GM19351 (cell line): ENCODE data around the gene TOP1.
A peak's percentile ranks its signal among the peaks of the same experiment; 100 is the strongest.

Source experiments
- ATAC-seq: cut with Tn5 transposase; IDR thresholded peaks from one replicate; pipeline ENCODE4 v1.9.1; 2021; ENCODE audit warnings: mild to moderate bottlenecking, moderate library complexity; ENCODE audit not compliant: unreplicated experiment

Gene TOP1

DNA sequence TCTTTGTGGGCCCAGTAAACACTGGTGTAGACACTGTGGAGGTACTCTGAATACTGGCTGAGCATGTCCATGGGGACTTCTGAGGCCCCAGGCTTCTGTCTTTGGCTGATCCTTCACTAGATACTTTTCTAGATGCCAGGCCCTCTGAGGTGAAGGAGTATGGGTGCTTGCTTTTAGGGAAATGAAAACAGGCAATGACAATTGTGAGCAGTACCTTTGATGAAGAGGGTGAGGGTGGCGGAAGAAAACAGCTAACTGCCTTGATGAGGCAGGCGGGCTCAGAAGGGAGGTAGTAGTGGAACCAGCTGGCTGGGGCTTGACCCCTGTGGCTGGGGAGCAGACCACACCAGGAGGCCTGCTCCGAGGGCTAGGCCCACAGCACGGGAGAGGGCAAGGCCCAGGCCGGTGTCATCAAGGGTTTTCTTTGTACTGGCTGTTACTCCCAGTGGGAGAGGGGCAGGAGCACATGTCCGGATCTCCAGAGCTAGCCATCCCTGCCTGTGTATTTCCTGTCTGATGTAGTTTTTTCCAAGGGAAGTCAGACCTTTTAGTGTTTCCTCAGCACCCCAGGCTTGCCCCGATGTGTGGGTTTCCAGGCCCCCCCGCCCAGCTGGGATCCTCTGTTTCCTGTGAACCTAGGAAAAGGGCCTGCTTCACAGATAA is 112.7 kb downstream of the TOP1 start:
- no peak for ATAC-seq

DNA sequence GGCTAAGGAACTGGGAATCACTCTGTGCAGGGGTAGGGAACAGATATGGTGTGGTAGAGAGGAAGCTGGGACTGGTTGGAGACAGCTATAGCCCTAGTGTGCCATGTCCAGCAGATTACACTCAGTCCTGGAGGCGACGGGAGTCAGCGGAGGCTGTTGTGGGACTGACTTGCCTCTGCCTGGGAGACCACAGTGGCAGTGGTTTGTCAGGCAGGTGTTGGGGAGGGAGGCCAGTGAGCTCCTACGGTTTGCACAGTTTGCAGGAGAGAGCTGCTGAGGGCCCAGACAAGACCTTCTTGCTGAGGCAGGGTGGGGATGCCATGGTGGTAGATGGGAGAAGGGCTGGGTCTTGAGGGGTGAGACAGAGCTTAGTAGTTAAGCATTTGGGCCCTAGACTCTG is 113.6 kb downstream of the TOP1 start:
- ATAC-seq = no peak

DNA sequence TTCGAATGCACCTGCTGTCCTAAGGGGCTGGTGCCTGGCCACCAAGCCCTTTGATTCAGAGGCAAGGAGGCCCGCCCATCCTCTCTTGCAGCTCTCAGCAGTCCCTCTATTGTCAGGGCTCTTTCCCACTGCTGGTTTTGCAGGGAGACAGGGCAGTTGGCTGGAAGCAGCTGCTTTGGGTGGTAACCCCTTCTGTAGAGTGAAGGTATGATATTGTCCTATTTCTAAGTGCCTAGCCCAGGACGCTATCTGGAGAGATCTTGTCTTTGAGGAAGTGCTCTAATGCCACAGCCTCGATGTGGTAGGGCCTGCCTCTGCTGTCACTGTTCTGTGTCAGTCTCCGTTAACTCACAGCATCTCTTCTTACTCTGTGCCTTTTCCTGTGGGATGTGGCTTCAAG is 114.3 kb downstream of the TOP1 start:
- peak; percentile 69 for ATAC-seq

DNA sequence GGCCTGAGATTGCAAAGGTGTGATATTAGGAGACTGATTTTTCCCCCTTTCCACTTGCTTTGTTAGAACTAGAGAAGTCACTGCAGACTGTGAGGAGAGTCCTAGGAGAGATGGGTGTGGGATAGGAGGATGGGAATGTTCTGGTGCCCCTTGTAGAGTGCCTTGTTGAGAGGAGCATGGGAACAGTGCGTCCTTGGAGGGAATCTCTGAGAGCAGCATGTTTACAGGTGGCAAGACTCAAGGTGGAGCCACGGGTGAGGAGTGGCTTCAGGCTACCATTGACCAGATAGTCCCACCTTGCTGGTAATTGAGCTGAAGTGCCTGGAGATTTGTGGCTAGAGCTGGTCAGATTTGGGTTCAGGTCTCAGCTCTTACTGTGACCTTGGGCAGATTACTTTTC is 114.7 kb downstream of the TOP1 start:
- ATAC-seq = no peak

DNA sequence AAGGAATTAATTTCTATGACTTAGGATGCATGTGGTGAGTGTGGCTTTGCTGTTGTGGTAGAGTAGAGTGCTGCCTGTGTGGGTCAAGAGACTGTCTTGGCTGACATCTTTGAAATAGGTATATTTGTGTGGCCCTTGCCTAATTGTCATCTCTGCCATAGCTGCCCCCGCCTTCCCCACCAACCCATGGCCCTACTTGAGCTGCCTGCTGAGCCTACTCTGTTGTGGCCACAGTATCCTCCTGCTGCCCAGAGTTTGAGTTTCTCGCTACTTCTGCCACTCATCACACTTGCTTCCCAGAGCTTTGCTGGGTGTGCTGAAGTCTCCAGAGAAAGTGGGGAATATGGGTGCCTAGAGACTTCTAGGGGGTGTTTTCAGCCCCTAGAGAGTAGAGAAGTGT is 116.7 kb downstream of the TOP1 start:
- no peak for ATAC-seq

DNA sequence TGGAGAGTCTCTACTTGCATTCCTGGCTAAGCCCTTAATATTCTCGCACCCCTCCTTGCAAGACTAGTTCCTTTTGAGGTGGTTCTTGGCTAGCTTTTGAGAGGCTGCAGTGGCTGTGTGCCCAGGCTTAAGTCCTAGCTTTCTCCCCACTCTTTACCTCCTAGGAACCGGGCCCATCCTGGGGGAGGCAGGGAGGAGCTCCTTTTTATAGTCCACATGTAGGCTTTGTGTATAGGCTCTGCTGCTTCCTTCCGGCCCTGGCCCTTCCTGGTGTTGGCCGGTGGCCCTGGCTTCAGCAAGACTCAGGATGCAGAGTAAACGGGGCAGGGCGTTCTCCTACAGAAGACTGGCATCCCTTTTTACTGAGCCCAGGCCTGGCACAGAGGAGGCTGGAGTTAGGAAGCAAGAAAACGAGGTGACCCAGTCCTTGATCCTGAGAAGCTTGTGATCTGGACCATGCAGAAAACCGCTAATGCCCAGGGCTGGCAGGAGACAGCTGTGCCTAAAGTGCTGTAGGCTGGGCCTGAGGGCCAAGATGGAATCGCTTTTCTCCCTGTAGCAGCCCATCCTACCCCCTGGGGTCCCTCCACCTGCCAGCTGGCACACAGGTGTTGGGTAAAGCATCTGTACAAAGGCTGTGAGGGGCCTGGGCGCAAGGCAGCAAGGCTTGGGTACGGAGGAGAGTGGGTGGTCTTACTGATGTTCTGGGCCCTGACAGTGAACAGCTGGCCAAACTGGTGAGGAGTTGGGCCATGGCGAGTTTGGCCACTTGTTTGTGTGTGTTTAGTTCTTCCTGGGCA is 117.4 kb downstream of the TOP1 start:
- ATAC-seq = no peak

DNA sequence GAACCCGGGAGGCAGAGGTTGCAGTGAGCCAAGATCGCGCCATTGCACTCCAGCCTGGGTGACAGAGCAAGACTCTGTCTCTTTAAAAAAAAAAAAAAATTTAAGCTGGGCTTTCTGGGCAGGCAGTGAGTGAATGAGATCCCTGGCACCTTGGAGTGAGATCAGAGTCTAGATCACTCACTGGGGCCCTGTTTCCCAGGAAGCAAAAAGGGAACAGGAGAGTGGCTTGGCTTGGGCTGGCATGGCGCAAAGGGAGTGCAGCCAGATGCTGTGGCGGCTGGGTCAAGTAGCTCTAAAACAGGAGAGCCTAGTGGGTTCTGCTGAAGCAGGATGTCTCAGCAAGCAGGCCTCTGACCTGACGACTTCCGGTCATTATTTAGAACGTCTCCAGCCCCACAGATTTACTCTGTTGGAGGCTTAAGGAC is 119.2 kb downstream of the TOP1 start:
- no peak for ATAC-seq

DNA sequence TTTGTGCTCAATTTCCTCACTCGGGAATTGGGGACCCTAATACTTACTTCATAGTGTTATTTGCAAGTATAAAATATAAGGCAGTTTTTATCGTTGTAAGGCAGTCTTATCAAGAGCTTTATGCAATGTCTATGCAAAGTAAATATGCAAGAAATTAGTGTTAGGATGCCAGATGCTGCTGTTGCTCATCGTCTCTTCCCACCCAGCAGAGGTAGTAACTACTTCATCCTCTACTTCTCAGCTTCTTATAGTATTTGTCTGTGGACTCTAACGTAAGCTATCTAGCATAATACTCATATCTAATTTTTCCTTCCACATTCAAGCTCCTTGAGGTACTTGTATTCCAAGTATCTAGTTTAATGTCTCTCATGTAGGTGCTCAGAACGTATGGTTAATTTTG is 120.3 kb downstream of the TOP1 start:
- ATAC-seq = no peak

DNA sequence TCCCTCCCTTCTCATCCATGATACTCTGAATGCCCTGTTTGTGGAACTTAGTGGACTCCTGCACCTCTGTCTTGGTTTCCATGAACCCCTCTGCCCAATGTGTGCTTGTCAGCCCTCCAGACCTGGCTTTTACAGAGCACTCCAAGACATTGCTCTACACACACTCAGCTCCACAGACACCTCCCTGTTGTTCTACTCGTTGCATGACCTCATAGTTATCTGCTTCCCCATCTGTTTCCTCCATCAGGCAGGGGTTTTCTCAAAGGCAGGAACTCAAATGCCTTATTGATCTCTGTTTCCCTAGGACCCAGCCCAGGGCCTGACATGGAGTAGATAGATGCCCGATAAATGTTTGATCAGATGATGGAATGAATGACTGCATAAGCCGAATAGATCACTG is 122.0 kb downstream of the TOP1 start:
- no peak for ATAC-seq

DNA sequence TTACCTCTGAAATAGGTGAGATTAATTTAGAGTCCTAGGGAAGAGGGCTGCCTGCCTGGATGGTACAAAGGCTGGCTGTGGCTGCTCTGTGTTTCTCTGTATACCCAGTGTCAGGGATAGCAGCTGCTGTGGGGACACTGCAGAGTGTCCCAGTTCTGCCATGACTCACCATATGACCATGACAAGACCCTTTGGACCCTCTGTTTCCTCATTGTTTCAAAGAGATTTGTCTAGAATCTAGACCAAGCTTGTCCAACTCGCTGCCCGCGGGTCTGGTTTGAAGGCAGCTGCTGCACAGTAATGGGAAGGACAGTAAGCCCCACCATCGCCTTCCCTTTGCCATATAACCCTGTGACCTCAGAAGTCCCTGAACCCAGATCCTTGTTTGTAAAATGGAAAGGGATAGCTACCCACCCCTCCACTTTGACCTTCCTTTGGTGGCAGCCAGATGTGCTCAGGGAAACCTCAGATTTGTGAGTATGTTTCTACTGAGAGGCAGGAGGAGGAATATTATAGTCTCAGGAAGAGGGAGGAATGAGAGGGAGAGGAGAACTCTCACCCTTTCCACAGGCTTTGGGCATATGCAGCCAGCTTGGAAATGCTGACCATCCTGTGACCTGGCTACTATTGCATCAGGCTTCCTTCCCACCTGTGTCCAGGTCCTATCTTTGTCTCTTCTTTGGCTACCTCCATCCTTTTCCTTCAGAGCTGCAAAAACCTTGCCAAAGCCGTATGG is 122.7 kb downstream of the TOP1 start:
- ATAC-seq = no peak

DNA sequence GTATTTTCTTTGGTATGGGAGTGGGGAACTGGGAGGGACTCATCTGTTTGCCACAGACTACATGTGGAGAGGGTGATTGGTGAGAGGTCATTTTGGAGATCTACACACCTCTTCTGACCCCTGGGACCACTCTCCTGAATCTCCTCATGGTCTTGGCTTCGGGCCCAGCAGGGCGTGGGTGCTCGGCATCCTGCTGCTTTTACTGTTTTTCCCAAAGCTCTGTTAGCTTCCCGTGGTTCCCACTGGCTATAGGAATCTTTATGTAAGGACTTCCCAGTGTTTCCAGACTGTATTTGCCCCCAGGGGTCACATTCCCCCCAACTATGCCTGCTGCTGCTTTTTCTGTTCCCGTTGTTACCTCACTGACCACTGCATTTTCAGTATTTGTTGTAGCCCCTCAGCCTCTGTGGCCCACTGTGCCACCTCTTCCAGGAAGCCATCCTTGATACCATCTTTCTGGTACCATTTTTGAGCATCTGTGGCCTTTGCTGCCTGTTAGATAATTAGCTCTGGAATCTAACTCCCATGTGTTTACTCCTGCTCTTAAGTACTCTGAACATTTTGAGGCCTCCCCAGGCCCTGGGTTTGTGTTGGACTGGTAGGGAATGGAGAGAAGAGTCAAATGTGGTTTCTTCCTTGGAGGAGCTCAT is 123.6 kb downstream of the TOP1 start:
- no peak for ATAC-seq

DNA sequence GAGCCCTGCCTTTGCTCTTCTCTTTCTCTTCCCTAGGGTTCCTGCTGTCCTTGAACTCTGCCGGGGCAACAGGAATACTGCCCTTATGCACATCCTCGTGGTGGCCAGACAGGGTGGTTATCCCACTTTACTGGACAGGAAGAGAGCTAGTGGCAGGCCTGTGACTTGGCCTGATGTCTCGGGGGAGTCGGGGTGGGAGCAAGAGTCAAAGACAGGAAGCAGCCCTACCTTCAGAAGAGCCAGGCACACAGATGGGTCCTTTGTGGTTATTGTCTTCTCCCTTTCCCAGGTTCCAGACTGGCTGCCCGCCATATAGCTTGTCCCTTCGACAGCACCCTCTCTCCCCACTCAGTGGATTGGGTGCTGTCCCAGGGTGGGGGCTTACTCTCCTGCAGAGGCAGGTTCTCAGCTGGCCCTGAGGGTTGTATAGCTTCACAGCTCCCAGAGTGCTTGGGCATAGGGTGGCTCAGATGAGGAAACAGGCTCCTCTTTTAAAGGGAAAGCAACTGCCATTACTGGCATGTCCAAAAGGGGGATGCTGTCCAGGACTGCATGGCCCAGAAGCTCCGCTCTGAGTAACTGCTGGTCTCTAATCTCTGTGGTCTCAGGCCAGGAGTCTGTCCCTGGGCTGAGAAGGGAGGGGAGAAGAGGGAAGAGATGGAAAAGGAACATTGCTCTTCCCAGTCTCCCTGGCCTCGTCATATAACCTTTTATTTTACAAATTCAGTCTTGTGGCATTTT is 126.0 kb downstream of the TOP1 start:
- ATAC-seq = no peak

DNA sequence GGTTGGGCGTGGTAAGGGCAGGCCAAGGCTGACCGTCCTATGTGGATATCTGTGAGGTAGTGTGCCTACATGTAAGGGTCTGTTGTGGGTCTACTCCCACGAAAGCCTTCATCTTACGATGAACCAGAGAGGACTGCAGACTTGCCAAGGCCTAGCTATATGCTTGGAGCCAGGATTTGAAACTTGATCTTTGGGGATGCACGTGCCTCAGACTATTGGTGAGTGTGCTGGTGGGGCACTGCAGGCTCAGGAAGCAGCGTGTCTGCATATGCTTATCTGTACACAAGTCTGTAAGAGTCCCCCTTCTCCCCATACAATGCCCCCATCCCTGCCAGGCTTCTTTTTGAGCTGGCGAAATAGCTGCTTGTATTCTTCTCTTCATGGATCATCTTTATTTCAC is 126.6 kb downstream of the TOP1 start:
- ATAC-seq = no peak

DNA sequence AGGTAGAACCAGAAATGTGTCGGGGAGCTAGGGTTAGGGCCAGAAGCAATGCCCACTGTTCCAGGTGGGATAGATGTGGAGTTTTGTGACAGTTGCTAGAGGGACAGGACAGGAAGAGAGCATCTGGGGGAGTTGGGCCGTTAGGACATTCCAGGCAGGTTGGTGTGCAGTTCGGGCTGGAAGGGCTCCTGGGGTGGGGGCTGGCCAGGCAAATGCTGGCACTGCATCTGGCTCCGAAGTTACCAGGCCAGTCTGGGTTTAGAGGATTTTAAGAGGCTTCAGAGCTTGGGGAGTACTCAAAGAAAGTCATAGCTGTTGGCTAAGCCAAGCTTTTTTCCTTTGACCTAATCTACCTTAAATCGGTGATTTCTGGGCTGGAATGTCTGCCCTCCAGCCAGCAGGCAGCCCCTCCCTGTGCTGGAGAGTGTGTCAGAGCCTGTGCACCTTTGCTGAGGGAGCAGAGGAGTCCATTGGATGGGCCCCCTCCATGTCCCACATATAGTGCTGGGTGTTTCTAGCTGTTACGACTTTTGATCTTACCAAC is 129.5 kb downstream of the TOP1 start:
- ATAC-seq = no peak

DNA sequence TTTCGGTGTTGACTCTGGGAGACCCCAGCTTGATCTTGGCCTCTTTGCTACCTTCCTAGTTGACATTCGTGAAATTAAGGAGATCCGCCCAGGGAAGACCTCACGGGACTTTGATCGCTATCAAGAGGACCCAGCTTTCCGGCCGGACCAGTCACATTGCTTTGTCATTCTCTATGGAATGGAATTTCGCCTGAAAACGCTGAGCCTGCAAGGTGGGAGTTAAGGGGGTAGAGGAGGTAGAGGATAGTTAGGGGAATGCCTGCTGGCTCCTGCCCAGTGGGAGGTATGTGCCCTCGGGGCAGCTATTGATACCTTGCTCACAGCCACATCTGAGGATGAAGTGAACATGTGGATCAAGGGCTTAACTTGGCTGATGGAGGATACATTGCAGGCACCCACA is 130.9 kb downstream of the TOP1 start:
- no peak for ATAC-seq

DNA sequence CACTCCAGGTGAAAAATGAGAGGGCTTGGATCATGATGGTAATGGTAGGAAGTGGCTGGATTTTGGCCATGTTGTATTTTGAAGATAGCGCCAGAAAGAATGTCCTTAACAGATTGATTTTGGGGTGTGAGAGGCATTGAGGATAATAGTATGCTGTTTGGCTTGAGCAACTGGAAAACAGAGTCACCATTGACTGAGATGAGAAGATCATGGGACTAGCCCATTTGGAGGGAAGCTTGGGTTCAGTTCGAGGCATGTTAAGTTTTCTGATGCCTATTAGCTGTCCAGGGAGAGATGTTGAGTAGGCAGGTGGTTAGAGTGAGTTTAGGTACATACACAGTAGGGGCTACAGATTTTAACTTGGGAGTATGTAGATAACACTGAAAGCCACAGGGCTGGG is 132.1 kb downstream of the TOP1 start:
- ATAC-seq = no peak

DNA sequence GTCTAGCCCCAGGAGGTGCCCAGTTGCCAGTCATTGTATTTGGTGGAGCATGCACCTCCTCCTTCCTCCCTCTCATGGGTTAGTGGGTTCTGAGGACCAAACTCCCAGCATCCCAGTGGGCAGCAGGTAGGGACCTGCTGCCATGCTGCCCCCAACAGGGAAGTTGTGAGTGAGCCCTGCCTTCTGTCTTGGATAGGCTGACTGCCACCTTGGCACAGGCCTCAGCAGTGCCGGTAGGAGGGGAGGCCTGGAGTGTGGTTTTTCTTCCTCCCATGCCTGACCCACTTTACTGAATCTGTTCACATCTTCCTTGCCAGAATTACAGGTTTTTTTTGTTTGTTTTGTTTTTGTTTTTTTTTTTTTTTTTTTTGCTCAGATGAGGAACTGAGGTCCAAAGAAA is 133.3 kb downstream of the TOP1 start:
- no peak for ATAC-seq

DNA sequence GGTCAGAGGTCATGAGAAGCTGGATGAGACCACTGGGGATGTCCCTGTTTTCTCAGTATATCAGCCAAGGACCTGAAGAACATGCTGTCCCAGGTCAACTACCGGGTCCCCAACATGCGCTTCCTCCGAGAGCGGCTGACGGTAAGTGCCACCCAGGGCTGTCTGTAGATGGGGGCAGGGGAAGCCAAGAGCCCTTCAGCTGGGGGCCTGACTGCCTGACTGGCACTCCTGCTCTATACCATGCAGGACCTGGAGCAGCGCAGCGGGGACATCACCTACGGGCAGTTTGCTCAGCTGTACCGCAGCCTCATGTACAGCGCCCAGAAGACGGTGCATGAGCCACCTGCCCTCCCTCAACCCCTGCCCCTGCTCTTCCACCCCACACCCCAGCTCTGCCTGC is 133.8 kb downstream of the TOP1 start:
- ATAC-seq = no peak

DNA sequence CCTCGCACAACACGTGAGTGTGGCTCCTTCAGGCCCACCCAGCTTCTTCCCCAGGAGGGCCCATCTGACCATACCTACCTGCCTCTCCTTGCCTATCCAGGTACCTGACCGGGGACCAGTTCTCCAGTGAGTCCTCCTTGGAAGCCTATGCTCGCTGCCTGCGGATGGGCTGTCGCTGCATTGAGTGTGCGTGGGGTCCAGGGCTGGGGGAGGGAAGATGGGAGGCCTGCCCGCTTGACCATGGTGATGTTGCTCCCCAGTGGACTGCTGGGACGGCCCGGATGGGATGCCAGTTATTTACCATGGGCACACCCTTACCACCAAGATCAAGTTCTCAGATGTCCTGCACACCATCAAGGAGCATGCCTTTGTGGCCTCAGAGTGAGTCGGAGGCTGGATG is 135.2 kb downstream of the TOP1 start:
- no peak for ATAC-seq
